Activated CD4-positive, alpha-beta T cell treated with anti-CD3 and anti-CD28 coated beads, Interleukin-2, amount 50 U/mL, for 1 hour (primary cell): Measurements from ENCODE around the gene PAK1.

Experiments
- DNase-seq: peaks from one replicate; pipeline ENCODE4 v3.0.0-alpha.2; 2020

Gene PAK1

GRCh38 chr11:77359481-77359880 lies 114.4 kb downstream of the PAK1 start:
- no peak for DNase-seq

- DNase-seq, result no peak
Measured at GRCh38 chr11:77353131-77353530, 120.8 kb downstream of the PAK1 start.

- no peak for DNase-seq
Measured at GRCh38 chr11:77351281-77351886, 122.5 kb downstream of the PAK1 start.

GRCh38 chr11:77347948-77348347 lies 125.9 kb downstream of the PAK1 start:
- DNase-seq, result no peak

- no peak for DNase-seq
Measured at GRCh38 chr11:77346906-77347603, 126.8 kb downstream of the PAK1 start.

GRCh38 chr11:77345621-77346020 lies 128.3 kb downstream of the PAK1 start:
- DNase-seq, result no peak

- DNase-seq, result no peak
Measured at GRCh38 chr11:77340501-77340900, 133.4 kb downstream of the PAK1 start.

- DNase-seq, result no peak
Measured at GRCh38 chr11:77332259-77332658, 141.6 kb downstream of the PAK1 start.

- no peak for DNase-seq
Measured at GRCh38 chr11:77325159-77325558, 148.7 kb downstream of the PAK1 start.

GRCh38 chr11:77324508-77324907 lies 149.4 kb downstream of the PAK1 start:
- DNase-seq, result no peak

GRCh38 chr11:77322926-77323590 lies 150.8 kb downstream of the PAK1 start:
- DNase-seq, result no peak

GRCh38 chr11:77322506-77322905 lies 151.4 kb downstream of the PAK1 start:
- DNase-seq, result no peak

- DNase-seq, result no peak
Measured at GRCh38 chr11:77320351-77320750, 153.5 kb downstream of the PAK1 start.

GRCh38 chr11:77318600-77318999 lies 155.3 kb downstream of the PAK1 start:
- no peak for DNase-seq

GRCh38 chr11:77316733-77317342 lies 157.1 kb downstream of the PAK1 start:
- no peak for DNase-seq

GRCh38 chr11:77312107-77312506 lies 161.8 kb downstream of the PAK1 start:
- DNase-seq, result no peak

- no peak for DNase-seq
Measured at GRCh38 chr11:77311701-77312100, 162.2 kb downstream of the PAK1 start.

GRCh38 chr11:77310721-77311120 lies 163.2 kb downstream of the PAK1 start:
- no peak for DNase-seq

- DNase-seq, result no peak
Measured at GRCh38 chr11:77309401-77310085, 164.4 kb downstream of the PAK1 start.

GRCh38 chr11:77308838-77309237 lies 165.1 kb downstream of the PAK1 start:
- no peak for DNase-seq

- DNase-seq, result no peak
Measured at GRCh38 chr11:77303328-77303727, 170.6 kb downstream of the PAK1 start.

- no peak for DNase-seq
Measured at GRCh38 chr11:77302752-77303151, 171.1 kb downstream of the PAK1 start.

- DNase-seq, result no peak
Measured at GRCh38 chr11:77301510-77301909, 172.4 kb downstream of the PAK1 start, which contains the start of gene GDPD4. Gene GDPD4, minus strand, starts transcription at chr11:77301686. Its CDS starts 16,549 bp downstream, at chr11:77285137.
